Transverse colon (tissue), 4 donors: ENCODE results near the gene GGTLC1.

Experiments used
- CTCF ChIP-seq, 5 experiments: fragments of 200-600 bp in 3 of 5; fragments of 450-650 bp in 2 of 5; sonication (generic) in 3 of 5; IDR thresholded peaks; 1 replicate in 2 of 5; 2 replicates in 3 of 5; pipeline ENCODE4 v1.5.1; 2016 to 2017; ENCODE audit warnings: antibody characterized with exemption in 5 of 5, inconsistent platforms in 3 of 5, mild to moderate bottlenecking in 2 of 5, moderate library complexity in 1 of 5
- POLR2AphosphoS5 ChIP-seq, 3 donors: sonication (generic); formaldehyde crosslinking; IDR thresholded peaks; one replicate each; pipeline ENCODE4 v1.6.1; 2016; ENCODE audit warnings: antibody characterized with exemption in 3 of 3

- no peak for TF ChIP-seq POLR2AphosphoS5 (IDR thresholded peaks at IDR 0.05)
- TF ChIP-seq CTCF (IDR thresholded peaks at IDR 0.05) = no peak
These were observed 32.7 kb downstream of the GGTLC1 start for GRCh38 chr20:23955896-23956295.
